ENCODE results near the gene CDCA3.
"Not testable (repeated sequence)": the region's sequence is repeated elsewhere in the genome, so short reads cannot be mapped to it uniquely, and the experiment has no call there.

Gene CDCA3

DNA sequence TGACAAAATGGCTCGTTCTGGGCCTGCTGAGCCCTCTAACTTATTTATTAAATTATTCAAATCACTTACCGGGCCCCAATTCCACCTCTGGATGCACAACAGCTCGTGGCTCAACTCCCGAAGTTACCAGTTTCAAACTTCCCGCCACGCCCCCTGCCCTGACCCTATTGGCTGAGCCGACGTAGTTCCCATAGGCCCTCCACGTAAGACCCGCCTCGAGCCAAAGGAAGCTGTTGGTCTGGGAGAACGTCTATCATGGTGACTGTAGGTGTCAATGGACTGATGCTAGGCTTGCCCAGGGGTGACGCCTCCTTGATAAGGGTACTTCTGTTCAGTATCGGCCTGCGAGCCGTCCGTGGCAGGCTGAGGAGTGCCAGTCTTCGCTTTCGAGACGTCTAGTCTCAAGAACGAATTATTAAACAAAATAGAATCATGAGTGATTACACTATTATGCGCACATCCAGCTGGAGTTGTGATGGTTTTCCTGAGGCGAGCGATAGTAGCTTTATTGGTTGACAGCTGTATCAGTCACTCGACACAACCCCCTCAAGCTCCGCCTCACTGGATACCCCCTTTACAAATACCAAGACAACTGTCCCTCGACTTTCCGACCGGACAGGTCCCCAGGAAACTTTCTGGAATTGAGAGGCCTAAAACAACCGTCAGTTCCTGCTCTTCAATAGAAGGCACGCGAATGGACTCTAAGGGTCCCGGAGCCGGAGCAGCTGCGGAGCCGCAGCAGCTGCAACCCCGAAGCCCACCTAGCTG is at the start of gene CDCA3:
Gene CDCA3 (minus strand): TSS at position 134 of the 768 bp plus-strand sequence. CDS start 334 bp downstream, outside the sequence.
- peak; percentile 75 to 87 (median 79) for DNase-seq (ENCODE audit: low read depth in 3 of 3)

GRCh38 chr12:6899837-6900519 is 48.9 kb upstream of the CDCA3 start:
- DNase-seq (ENCODE audit: low read depth in 3 of 3) = no peak

DNA sequence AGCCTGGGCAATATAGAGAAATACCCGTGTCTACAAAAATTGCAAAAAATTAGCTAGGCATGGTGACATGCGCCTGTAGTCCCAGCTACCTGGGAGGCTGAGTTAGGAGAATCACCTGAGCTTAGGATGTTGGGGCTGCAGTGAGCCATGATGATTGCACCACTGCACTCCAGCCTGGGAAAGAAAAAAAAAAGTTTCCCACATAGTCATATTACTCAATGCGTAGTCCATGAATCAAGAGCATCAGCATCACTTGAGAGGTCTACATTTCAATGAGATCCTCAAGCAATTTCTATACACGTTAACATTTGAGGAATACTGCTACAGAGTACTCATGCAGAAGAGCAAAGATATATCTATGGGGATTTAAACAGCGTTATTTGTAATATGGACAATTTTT is 48.3 kb upstream of the CDCA3 start:
- no peak for DNase-seq (ENCODE audit: low read depth in 3 of 3)

DNA sequence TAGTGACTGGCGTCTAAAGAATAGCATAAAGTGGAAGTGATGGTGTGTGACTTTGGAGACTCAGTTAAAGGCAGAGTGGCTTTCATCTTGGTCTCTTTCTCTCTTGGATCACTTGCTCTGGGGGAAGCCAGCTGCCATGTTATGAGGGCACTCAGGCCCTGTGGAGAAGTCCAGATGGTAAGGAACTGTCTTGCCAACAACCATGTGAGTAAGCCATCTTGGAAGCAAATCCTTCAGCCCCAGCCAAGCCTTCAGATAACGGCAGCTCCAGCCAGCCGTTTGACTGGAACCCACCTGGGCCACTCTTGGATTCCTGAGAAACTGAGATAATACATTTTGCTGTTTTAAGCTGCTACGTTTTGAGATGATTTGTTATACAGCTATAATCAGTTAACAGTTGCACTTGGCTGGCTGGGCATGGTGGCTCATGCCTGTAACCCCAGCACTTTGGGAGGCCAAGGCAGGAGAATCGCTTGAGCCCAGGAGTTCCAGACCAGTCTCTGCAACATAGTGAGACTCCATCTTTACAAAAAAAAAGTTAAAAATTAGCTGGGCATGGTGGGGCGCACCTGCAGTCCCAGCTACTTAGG is 45.9 kb upstream of the CDCA3 start:
- DNase-seq (ENCODE audit: low read depth in 3 of 3) = no peak

DNA sequence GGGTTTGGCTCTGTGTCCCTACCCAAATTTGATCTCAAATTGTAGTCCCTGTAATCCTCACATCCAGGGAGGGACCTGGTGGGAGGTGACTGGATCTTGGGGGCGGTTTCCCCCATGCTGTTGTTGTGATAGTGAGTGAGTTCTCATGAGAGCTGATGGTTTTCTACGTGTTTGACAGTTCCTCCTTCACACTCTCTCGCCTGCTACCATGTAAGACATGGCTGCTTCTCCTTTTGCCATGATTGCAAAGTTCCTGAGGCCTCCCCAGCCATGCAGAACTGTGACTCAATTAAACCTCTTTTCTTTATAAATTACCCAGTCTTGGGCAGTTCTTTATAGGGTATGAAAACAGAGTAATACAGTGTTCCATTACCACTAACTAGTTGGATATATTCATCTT is 43.2 kb upstream of the CDCA3 start:
- no peak for DNase-seq (ENCODE audit: low read depth in 3 of 3)

- DNase-seq (ENCODE audit: low read depth in 3 of 3) = not testable (repeated sequence)
Observed at GRCh38 chr12:6892683-6893082, 41.6 kb upstream of the CDCA3 start.

DNA sequence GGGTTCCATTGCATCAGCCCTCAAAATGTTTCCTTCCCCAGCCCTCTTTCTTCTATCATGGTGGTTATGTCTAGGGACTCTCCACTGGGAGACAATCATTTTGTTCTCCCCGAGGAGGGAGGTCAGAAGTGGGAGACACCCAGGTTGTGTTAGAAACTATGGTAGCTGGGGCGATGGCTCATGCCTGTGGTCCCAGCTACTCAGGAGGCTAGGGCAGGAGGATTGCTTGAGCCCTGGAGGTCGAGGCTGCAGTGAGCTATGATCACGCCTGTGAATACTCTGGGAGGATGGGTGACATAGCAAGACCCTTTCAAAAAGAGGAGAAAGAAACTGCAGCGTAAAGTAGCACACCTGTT is 40.5 kb upstream of the CDCA3 start:
- no peak for DNase-seq (ENCODE audit: low read depth in 3 of 3)

GRCh38 chr12:6890789-6891645 is 39.9 kb upstream of the CDCA3 start:
- peak; percentile 97 to 98 (median 98) for DNase-seq (ENCODE audit: low read depth in 3 of 3)

- DNase-seq (ENCODE audit: low read depth in 3 of 3) = not testable (repeated sequence)
Observed at GRCh38 chr12:6889775-6890573, 38.9 kb upstream of the CDCA3 start.

DNA sequence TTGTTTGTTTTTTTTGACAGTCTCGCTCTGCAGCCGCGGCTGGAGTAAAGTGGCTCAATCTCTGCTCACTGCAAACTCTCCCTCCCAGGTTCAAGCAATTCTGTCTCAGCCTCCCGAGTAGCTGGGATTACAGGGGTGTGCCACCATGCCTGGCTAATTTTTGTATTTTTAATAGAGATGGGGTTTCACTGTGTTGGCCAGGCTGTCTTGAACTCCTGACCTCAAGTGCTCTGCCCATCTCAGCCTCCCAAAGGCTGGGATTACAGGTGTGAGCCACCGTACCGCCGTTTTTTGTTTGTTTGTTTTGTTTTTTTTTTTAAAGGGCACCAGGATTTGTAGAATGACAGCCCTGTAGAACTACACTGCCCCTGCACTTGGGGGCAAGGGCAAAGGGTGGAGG is 37.7 kb upstream of the CDCA3 start:
- not testable (repeated sequence) for DNase-seq (ENCODE audit: low read depth in 3 of 3)

GRCh38 chr12:6888360-6888759 is 37.3 kb upstream of the CDCA3 start:
- DNase-seq (ENCODE audit: low read depth in 3 of 3) = no peak

- no peak for DNase-seq (ENCODE audit: low read depth in 3 of 3)
Observed at GRCh38 chr12:6887460-6887859, 36.4 kb upstream of the CDCA3 start.

GRCh38 chr12:6886206-6886999 is 35.3 kb upstream of the CDCA3 start:
- DNase-seq (ENCODE audit: low read depth in 3 of 3) = not testable (repeated sequence)

DNA sequence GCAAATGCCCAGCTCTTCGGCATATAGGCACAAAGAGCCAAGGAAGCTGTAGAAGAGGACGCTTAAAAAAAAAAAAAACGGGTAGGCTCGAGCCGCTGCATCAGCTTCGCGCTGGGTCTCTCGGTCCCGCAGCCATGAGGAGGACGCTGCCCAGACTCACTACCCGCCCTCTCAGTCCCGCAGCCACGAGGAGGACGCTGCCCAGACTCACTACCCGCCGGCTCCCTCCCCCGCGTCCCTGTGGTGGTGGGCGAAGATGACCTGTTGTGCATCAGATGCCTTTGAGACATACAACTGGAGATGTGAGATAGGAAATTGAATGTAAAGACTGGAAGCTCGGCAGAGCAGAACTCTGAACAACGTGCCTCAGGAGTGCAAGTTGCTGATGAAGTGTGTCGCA is 33.5 kb upstream of the CDCA3 start:
- DNase-seq (ENCODE audit: low read depth in 3 of 3) = no peak

DNA sequence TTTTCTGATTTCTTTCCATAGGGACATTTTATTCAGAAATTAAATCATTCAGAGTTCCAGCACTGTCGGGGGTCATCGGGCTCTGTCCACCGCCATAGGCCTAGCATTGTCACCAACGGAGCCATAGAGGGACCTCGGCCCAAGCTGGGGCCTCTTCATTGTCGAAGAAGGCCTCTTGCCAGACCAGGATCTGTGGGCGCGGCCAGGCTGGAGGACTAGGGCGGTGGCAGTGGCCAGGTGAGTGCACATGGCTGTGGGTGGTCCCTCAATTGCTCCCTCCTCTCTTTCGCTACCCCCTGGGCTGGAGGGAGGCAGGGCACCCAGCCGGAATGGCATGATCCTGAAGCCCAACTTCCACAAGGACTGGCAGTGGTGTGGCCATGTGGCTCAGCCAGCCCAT is 32.6 kb upstream of the CDCA3 start:
- no peak for DNase-seq (ENCODE audit: low read depth in 3 of 3)

GRCh38 chr12:6883252-6883651 is 32.2 kb upstream of the CDCA3 start:
- DNase-seq (ENCODE audit: low read depth in 3 of 3) = no peak

- not testable (repeated sequence) for DNase-seq (ENCODE audit: low read depth in 3 of 3)
Observed at GRCh38 chr12:6879824-6880223, 28.7 kb upstream of the CDCA3 start.

- not testable (repeated sequence) for DNase-seq (ENCODE audit: low read depth in 3 of 3)
Observed at GRCh38 chr12:6874015-6874368, 22.9 kb upstream of the CDCA3 start.

DNA sequence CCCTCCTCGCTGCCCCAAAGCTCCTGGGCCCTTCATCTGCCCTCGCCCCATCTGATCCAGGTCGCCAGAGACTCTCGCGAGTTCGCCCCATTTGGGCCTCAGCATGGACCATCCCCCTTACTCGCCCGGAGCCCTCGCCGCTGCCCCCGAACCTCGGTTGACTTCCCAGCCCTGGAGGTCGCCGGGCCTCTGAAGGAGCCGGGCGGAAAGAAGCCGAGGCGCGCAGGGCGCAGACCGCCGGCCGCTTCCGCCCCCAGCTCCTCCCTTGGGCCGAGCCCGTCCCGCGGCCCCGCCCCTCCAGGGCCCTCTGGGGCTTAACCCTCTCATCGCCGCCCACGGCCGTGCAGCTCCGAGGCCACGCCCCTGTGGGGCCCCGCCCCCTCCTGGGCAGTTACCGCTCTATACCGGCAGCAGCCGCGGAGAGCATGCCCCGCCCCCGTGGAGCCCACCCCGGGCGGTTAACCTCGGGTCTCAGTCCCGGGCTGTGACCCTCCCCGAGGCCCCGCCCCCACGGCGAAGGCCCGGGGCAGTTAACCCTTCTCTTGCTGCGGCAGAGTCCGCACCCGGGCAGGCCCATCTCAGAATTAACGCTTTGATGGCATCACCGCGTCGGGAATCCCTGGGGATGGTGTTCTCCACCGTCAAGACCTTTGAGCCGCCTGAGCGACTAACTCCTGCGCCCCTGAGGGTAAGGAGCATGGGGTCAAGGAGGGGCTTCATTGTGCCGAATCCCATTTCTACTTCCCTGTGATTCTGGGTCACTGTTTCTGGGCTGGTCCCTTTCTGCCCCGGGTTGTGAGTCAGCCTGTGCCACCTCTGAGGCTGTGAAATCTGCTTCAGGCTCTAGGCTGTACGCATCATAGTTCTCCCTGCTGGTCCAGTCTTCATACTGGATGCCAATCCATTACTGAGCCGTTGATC is 22.3 kb upstream of the CDCA3 start, which contains the start of gene SPSB2:
Gene SPSB2 (minus strand): TSS at position 210 of the 921 bp plus-strand sequence. CDS start 402 bp downstream, outside the sequence.
- peak; percentile 97 to 100 (median 99) for DNase-seq (ENCODE audit: low read depth in 3 of 3)

Measured in stimulated activated CD4-positive, alpha-beta T cell treated with anti-CD3 and anti-CD28 coated beads, TNF-alpha, amount 100 ng/mL, for 4 hours (primary cell).